Measurements from ENCODE around the gene DYNLT2B.
"Not testable (repeated sequence)": the region's sequence is repeated elsewhere in the genome, so short reads cannot be mapped to it uniquely, and the experiment has no call there.

Gene DYNLT2B

GRCh38 chr3:196323691-196324090 lies 5.7 kb upstream of the DYNLT2B start:
- DNase-seq: no peak

DNA sequence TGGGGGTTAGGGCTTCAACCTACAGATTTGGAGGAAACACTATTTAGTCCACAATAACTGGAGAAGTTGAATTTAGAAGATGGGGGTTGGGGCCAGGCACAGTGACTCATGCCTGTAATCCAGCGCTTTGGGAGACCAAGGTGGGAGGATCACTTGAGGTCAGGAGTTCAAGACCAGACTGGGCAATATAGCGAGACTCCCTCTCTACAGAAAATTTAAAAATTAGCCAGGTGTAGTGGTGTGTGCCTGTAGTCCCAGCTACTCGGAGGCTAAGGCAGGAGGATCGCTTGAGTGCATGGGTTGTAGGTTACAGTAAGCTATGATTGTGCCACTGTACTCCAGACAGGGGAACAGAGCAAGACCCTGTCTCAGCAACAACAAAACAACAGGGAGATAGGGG lies 5.0 kb upstream of the DYNLT2B start:
- no peak for DNase-seq

DNA sequence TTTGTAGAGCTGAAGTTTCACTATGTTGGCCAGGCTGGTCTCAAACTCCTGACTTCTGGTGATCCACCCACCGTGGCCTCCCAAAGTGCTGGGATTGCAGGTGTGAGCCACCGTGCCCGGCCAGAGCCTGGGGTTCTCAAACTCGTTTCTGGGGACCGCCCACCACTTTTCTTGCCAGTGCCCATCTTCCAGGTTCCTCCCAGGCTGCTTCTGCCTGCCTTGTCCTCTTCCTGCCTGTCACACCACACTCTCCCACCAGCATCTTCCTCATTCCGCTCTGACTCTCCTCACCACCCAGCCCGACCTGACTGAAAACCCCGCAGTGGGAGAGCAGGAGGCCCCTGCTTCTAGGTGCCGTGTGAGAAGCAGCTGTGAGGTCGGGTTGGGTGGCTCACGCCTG lies 3.1 kb upstream of the DYNLT2B start:
- DNase-seq: no peak

DNA sequence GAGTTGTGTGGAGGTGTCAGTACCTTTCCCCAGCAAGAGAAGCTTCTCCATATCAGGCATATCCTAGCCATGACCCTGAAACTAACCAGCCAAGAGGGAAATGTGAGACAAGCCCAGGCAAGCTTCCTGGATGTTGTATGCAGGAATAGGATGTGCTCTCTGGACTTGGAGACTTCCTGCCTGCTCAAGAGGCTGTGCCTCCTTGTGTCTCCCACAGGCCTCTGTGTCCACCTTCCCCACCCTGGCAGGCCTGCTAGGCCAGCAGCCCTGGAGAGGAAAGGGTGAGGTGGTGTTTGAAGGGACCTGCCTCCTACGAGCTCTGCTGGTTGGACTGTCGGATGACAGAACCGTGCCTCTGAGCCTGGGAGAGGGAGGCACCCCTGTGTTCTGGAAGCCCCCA lies 2.1 kb upstream of the DYNLT2B start:
- no peak for DNase-seq

DNA sequence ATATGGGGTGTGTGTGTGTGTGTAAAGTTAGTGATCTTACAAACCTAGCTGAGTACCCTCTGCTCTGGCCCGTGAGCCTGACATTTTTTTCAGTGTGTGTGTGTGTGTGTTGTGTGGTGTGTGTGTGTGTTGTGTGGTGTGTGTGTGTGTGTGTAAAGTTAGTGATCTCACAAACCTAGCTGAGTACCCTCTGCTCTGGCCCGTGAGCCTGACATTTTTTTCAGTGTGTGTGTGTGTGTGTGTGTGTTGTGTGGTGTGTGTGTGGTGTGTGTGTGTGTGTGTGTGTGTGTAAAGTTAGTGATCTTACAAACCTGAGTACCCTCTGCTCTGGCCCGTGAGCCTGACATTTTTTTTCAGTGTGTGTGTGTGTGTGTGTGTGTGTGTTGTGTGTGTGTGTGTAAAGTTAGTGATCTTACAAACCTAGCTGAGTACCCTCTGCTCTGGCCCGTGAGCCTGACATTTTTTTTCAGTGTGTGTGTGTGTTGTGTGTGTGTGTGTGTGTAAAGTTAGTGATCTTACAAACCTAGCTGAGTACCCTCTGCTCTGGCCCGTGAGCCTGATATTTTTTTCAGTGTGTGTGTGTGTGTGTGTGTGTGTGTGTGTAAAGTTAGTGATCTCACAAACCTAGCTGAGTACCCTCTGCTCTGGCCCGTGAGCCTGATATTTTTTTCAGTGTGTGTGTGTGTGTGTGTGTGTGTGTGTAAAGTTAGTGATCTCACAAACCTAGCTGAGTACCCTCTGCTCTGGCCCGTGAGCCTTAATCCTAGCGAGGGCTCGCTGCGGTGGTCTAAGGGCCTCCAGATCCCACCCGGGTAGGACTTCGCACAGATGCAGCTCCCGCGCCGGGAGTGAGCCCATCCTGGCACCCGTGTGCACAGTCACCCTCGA lies 997 bp downstream of the DYNLT2B start:
- not testable (repeated sequence) for DNase-seq

DNA sequence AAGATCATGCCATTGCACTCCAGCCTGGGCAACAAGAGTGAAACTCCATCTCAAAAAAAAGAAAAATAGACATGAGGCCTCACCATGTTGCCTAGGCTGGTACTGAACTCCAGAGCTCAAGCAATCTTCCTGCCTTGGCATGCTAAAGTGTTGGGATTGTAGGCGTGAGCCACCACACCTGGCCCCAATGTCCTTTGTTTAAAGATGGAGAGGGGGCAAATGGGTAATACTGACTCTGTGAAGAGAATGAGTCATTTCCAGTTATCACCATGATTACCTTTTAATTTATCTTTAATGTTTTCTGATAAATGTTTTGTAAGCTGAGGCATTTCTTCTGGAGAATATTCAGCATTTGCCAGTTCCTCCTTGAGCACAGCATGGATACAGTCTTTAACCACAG lies 2.2 kb downstream of the DYNLT2B start:
- no peak for DNase-seq

DNA sequence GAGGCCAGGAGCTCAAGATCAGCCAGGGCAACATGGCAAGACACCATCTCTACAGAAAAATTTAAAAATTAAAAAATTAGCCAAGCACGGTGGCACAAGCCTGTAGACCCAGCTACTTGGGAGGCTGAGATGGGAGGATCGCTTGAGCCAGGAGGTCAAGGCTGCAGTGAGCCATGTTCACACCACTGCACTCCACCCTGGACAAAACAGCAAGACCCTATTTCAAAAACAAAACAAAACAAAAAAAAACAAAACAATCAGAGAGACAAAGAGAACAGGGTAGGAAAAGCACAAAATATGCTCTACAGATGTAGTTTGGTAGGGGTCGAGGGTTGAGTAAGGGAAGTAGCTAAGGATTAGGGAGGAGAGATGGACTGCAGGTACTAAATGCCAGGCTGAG lies 3.4 kb downstream of the DYNLT2B start:
- DNase-seq: no peak

- not testable (repeated sequence) for DNase-seq
Measured at GRCh38 chr3:196314086-196314485, 4.0 kb downstream of the DYNLT2B start.

DNA sequence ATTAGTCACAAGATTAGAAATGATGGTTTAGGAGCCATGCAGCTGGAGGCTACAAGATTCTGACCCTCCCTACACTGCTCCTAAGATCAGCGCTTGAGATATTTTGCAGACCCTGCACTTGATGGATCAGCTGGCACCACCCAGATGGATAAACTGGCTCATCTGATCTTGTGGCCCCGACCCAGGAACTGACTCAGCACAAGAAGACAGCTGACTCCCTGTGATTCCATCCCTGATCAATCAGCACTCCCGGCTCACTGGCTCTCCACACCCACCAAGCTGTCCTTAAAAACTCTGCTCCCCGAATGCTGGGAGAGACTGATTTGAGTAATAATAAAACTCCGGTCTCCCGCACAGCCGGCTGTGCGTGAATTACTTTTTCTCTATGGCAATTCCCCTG lies 15.1 kb downstream of the DYNLT2B start:
- DNase-seq: not testable (repeated sequence)

DNA sequence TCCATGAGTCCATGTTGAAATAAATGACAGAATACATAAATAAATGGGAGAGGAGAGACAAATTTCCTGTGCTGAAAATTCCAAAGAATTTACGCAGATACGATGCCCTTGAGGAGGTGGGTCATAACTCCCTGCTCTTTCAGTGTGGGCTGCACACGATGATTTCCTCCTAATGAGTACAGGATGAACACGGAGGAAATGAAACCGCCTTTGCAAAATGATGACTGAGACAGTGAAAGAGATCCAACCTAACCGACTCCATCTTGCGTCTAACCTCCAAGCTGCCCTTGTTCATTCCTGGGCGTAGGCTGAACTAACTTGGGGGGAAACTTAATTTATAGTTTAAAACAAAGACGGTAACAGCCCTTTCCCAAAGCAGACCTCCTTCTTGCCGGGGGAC lies 15.5 kb downstream of the DYNLT2B start:
- not testable (repeated sequence) for DNase-seq

- DNase-seq: no peak
Measured at GRCh38 chr3:196298521-196298920, 19.5 kb downstream of the DYNLT2B start.

DNA sequence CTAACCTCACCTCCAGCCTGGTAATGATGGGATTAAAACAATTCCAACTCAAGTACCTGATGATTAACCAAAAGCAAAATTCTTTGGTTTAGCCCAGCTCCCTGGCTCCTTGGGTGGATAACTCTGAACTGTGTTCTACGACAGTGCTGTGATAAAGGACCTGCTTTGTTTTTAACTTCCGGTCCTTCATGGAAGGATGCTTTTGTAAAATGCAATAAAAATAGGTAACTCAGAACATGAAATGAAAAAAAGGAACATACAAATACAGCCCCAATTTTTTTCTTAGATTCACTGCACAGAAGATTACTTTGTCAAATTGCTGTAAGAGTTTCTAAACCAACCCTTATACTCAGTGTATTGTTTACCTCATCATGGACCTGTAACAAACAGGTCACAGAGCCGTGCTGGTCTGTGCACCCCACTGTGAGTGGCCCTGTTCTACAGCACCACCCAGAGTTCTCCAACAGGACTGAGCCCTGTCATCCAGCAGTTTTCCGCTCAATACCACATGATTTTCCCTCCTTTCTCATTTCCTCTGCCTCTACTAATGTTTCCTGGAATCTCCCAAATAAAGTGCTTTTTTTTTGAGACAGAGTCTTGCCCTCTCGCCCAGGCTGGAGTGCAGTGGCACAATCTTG lies 25.6 kb downstream of the DYNLT2B start:
- DNase-seq: no peak

DNA sequence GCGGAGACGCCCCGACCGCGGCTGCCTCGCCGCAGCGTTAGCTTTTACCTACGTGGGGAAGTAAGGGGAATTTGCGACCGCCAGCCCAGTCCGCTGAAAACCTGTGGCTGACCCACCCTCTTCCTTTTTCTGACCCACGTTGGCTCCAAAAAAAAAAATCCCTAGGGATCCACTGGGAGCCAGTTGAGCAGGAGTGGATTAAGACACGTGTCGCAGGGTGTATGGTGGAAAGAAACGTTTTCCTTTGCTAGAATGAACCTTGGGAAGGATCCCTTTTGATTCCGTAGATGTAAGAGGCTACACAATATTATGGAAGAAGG lies 29.9 kb downstream of the DYNLT2B start:
- DNase-seq: no peak

DNA sequence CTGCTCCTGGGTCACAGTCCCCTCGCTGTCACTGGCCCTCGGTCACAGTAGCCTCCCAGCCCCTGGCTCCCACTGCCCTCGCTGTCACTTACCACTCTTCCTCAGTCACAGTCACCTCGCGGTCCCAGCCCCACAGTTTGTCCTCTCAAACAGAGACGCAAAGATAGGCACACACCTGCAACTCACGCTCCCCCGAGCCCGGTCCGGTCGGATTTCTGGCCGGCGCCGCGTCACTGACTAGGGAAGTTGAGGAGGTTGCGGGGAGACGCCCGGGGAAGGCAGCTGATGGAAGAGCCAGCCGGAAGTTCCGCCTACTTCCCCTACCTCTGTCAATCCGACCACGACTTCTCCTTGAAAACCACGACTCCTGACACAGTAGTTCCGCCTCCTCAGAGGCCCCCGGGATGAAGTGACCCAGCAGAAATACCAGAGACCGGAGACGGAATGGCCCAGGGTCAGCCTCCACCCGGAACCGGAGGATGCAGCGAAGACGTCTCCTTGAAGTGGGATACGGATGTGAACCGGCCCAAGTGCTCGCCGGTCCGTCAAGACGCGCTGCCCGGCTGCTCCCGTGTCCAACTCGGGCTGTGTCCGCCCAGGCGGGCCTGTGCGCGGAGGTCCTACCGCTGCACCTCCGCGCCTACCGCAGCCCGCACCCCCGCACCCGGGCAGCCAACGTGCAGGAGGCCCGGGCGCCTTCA lies 30.4 kb downstream of the DYNLT2B start, which contains the start of gene PCYT1A:
TSS of gene PCYT1A (minus strand) at position 287 of the 701 bp plus-strand sequence. CDS start 17,195 bp downstream, outside the sequence.
- peak; percentile 74 for DNase-seq

DNA sequence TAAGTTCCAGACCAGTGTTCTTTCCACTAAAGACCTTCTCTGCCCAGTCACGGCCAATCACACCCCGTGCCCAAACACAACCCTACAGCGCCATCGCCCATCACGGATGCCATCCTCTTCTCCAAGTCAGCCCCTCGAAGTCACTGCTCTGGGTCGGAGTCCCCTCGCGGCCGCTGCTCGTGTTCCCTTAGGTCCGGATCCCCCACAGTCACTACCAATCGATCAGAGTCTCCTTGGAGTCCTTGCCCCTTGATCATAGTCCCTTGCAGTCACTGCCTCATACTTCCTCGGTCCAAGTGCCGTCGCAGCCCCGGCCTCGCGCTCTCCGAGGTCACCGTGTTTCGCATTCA lies 31.0 kb downstream of the DYNLT2B start:
- peak; percentile 36 for DNase-seq

- no peak for DNase-seq
Measured at GRCh38 chr3:196284396-196284795, 33.6 kb downstream of the DYNLT2B start.

GRCh38 chr3:196281962-196282361 lies 36.1 kb downstream of the DYNLT2B start:
- no peak for DNase-seq

DNA sequence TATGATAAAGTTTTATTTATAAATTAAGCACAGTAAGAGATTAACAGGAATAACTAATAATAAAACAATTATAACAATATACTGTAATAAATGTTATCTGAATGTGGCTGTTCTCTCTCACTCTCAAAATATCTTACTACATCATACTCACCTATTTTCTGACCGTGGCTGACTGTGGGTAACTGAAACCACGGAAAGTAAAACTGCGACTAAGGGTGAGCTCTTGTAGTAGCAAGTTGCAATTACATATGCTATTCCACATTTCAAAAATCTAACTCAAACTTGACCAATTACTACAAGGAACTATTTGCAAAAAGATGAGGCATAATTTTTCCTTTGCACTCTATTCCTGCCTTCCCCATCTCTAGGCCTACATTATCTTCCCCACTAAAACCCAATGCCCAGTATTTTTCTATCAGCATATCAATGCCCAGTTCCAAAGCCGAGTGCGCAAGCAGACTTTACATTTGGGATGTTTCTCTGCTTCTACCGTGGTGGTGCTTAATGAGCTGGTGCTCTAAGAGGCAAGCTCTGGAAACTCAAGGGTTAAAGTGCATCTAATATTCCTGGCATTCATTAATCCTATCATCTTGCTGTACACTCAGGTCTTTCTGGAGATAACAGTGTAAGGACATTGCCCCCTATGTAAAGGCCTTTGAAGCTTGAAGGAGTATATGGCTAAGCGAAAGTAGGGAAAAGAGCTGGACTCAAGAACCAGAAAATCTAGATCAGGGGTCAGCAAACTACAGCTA lies 37.2 kb downstream of the DYNLT2B start:
- no peak for DNase-seq

DNA sequence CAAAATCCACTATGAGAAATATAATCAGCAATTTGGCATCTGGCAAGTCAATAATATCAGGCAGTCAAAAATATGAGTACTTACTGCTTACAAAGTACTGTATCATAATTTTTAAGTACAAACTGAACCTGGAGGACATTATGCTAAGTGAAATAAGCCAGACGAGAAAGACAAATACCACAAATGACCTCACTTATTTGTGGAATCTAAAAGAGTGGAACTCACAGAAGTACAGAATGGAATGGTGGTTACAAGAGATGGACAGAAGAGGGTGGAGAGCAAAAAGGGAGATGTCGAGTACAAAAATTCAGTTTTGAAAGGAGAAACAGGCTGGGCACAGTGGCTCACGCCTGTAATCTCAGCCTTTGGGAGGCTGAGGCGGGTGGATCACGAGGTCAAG lies 42.9 kb downstream of the DYNLT2B start:
- no peak for DNase-seq

GRCh38 chr3:196274585-196274984 lies 43.5 kb downstream of the DYNLT2B start:
- peak; percentile 71 for DNase-seq

GRCh38 chr3:196273655-196274054 lies 44.4 kb downstream of the DYNLT2B start:
- DNase-seq: no peak

DNA sequence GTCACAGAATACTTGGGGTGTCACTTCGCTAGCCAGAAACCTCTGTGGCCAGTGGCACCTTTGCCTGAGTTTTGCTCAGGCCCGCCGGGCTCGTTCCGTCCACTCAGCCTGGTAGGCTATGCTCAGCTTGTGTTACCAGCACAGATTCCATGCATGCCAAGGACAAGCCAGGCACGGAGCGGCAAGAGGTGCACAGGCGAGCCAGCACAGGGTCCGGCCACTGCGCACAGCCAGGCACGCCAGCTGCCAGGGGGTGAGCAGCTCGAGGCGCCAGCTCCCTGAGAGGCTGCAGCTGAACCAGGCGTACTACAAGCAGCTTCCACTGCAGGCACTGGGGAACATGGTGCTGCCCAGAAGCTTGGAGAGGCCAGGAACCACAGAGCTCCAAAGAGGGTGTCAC lies 45.2 kb downstream of the DYNLT2B start:
- DNase-seq: no peak

GRCh38 chr3:196270499-196270898 lies 47.5 kb downstream of the DYNLT2B start:
- no peak for DNase-seq

Data from activated naive CD4-positive, alpha-beta T cell treated with Interleukin-2 at 50 U/mL for 16 hours (primary cell).